Head of caudate nucleus (tissue), 42 donors: Measurements from ENCODE around the gene LRRC10.

Experiments used
- DNase-seq, 42 donors: peaks; one replicate each; pipeline versions ENCODE4 v3.0.0 to v3.0.0-alpha.2; 2020 to 2021; ENCODE audit warnings: mixed read lengths in 7 of 42
- intact Hi-C: fragments of 100-400 bp; cut with DNase I; formaldehyde crosslinking; loops from one replicate; pipeline ENCODE4 v1.15.0; 2022

The LRRC10 gene

DNA sequence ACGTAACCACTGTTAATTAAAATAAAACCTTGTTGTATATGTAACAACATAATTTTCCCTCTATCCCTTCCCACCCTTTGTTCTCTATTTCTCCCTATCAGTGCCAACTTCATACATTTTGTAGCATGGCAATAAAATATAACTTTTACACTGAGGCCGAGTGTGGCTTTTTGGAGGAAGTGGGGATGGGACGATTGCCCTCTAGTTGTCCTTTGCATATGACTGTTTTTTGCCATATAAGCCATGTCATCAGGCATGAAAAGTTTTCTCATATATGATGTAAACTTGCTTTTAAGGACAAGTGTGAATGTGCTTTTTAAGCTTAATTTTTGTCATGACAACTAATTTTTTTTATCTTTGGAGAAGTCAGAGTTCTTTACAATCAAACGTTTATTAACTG, 31.7 kb downstream of the LRRC10 start:
- DNase-seq = no peak
- intact Hi-C loops = loop anchor here (10.0 kb wide), 1 partner anchor 214 kb away; no protein-coding TSS in a partner anchor

DNA sequence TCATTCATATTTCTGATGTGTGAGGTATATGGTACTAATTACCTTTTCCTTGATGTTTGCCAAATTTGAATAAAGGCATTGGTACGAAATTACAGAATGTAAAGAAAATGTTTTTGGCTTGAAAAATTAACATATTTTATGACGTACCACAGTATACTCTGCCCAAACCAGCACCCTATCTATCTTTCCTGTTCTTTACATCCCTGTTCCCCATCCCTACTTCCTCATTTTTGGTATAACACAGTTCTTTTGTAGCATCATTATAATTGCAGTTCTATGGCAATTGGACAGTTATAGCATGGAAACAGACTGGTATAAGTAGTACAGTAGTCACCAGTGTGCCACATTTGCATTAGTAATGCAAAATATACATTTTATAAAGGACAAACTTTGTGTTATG, 32.4 kb downstream of the LRRC10 start:
- DNase-seq = no peak
- intact Hi-C loops = loop anchor here (10.0 kb wide), 1 partner anchor 213 kb away; no protein-coding TSS in a partner anchor

DNA sequence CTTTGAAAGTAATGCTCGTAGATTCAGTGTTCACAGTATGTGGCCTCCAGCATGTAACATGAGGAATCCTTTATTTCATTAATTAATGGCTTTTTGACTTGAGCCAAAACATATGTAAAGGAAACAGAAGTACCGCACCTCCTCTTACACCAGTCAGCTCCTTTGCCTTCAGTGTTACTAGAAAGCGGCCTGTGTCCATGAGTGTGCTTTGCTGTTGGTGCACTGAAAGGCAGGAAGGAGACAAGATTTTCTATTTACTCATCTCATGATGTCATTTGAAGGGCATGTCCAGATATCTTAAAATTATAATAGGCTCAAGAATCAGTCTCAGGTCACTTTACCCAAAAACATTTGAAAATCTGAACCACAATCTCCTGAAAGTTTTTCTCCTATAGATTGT, 35.4 kb downstream of the LRRC10 start:
- intact Hi-C loops = loop anchor here (10.0 kb wide), 1 partner anchor 211 kb away; no protein-coding TSS in a partner anchor
- no peak for DNase-seq

DNA sequence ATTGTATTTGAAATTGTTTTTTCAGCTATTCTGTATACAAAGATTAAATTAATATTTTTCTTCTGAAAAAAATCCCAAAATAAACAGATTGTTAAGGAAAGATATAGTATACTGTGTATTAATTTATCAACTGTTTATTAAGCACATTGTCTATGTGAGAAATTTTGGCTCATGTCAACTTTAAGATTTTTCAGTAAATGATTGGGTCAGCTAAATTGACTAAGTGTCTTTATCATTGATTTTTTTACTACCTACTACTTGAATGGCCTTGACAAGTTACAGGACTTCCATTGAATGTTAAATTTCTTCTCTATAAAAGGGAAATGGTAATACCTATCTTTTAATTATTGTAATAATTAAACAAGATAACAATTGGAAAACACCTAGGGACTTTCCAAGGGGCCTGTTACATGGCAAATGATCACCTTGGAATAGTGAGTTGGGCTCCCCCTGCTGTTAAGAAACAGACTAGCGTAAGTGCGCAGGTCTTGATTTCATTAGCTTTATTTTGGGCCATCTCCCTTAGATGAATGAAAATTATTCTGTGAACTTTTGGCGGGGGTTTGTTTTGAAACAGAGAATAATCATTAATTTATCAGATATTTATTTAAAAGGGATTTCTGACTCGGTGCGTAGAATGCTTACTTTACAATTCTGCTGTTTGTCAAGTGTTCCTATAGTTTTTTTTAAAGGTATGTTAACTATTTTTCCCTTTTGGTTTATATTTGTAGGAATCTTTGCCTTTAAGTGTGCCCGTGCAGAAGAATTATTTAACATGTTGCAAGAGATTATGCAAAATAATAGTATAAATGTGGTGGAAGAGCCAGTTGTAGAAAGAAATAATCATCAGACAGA, 39.9 kb downstream of the LRRC10 start:
- DNase-seq = peak in 36 of 42 donors; percentile 16 to 84 (median 54)
- intact Hi-C loops = loop anchor here (5.0 to 10.0 kb wide), 2 partner anchors 98 to 206 kb away; partner anchors contain the start of gene FRS2

DNA sequence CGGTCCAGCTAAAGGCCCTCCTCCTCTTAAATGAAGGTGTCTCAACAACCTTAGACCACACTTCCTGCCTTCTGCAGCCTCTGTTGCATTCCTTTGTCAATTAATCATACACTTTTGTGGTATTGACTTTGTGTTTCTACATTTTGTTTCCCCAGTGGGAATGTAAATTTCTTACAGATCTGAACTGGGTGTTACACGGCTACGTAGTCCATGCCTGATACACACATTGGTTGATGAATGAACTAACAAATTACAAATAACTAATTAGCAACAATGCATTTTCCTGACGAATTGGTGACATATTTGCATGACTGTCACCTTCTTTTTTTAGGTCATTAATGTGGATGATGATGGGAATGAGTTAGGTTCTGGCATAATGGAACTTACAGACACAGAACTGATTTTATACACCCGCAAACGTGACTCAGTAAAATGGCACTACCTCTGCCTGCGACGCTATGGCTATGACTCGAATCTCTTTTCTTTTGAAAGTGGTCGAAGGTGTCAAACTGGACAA, 40.6 kb downstream of the LRRC10 start:
- DNase-seq = no peak
- intact Hi-C loops = loop anchor here (5.0 to 10.0 kb wide), 2 partner anchors 98 to 205 kb away; partner anchors contain the start of gene FRS2

DNA sequence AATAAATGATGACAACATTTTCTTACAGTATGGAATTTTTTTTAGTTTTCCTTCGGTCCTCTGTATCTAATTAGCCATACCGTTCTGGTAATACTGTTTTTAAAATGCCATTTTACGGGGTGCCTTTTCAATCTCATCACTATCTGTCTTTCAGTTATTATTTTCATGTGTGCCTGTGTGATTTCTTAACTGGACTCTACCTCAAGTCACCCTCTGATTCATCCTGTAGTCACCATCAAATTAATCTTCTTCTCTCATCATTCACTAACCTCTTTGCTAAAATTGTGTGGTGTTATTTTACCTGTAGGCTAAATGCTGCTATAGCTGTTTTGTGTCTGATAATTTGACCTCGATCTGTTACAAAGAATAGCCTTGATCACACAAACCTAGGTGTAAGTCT, 41.5 kb downstream of the LRRC10 start:
- intact Hi-C loops = no loop called here
- DNase-seq = no peak

DNA sequence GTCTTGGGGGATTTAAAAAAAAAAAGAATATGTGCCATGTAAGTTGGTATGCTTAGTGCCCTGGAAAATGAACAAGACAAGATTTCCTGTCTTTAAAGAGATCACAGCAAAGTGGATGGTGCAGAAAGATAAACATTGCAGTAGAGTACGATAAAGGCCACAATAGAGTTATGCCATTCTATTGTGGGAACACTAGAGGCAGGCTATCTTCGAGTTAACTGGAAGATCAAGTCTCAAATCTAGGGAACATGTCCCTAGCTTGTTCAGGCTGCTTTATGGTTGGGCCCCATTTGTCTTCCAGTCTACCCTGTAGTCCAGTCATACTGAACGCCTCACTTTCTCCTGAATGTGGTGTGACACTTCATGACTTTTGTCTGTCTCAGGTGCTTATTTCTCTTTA, 44.1 kb downstream of the LRRC10 start:
- intact Hi-C loops = no loop called here
- DNase-seq = no peak

DNA sequence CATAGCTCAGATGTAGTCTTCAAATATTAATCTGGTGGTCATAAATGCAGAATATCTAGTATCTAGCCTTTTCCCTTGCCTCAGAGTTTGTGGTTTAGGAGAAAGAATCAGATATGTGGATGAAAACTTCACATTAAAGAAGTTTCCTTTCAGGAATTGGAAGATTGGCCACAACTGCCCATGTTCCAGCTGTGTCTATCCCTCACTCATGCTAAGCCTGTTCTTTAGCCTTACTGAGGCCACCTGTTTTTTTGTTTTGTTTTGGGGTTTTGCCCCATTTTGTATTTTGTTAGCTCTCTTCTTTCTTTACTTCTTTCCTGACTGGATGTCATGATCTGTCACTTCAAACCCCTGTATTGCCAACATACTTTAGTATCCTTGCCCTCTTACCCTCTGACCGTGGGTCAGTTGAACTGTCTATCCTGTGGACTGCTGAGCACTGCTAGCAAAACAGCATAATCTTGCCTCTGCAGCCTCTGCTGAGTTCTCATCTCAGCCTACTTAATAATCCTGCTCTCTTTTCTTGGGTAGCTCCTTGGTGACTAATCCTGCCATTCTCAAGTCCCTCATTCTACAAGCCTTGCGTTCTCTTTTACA, 47.4 kb downstream of the LRRC10 start:
- intact Hi-C loops = no loop called here

More for the DNA sequence above, 47.4 kb downstream of the LRRC10 start:
- peak in 1 of 42 donors; percentile 8 for DNase-seq
